ENCODE measurements around the gene FAM81A. TPM values are rescaled to one million over a fixed set of nuclear protein-coding genes. Genes with fewer than 3 reads are reported as not detected.

Gene FAM81A
- polyA plus RNA-seq, 1 donor (not counting 4 experiments of a cell fraction or from before 2014, with no cell fraction given), result 0.84 TPM

- H4K20me1 ChIP-seq (ENCODE audit: control insufficient read depth, extremely low read depth, insufficient read depth, low read length), result no peaks in the 10 kb centered on the region
- H3K79me2 ChIP-seq (ENCODE audit: control insufficient read depth, insufficient read depth, low read length), result no peaks in the 10 kb centered on the region
- no peak overlapping the region for H3K27ac ChIP-seq (ENCODE audit: control insufficient read depth, insufficient read depth, low read length)
- H3K4me2 ChIP-seq (ENCODE audit: control insufficient read depth, extremely low read depth, insufficient read depth, low read depth, low read length), result no peak overlapping the region
- no peaks in the 10 kb centered on the region for H3K4me1 ChIP-seq (ENCODE audit: control insufficient read depth, extremely low read depth, insufficient read depth, low read length)
- H3K4me3 ChIP-seq (ENCODE audit: control insufficient read depth in 2 of 3, extremely low read depth in 1 of 3, insufficient read depth in 2 of 3, low read depth in 1 of 3, low read length in 3 of 3), result no peak overlapping the region
- dilution Hi-C loops (cut with MboI; ENCODE audit: extremely low pct_ligation_motif_present, low sequenced_read_pairs), result no loop called here
- H3K9me3 ChIP-seq (ENCODE audit: control insufficient read depth, low read depth, low read length), result no peaks in the 10 kb centered on the region
- H3K27me3 ChIP-seq (ENCODE audit: control insufficient read depth, extremely low read depth, insufficient read depth, low read length), result no peaks in the 10 kb centered on the region
- TF ChIP-seq CTCF (optimal IDR thresholded peaks at IDR 0.05 in 1 of 3, IDR thresholded peaks at IDR 0.05 in 1 of 3, conservative IDR thresholded peaks at IDR 0.05 in 1 of 3; ENCODE audit: extremely low read depth in 1 of 3, insufficient read depth in 2 of 3, low read length in 3 of 3) (no peak), EZH2 (IDR thresholded peaks at IDR 0.05; ENCODE audit: low read length) (no peak)
- no peaks in the 10 kb centered on the region for H3K36me3 ChIP-seq (ENCODE audit: control insufficient read depth in 2 of 2, extremely low read depth in 1 of 2, insufficient read depth in 2 of 2, low read length in 2 of 2)
- no peak for DNase-seq (ENCODE audit: low read depth, low spot score)
- H3K9ac ChIP-seq (ENCODE audit: control insufficient read depth, extremely low read depth, insufficient read depth, low read length), result no peak overlapping the region
- FAIRE-seq, result no peak
- H2AFZ ChIP-seq (ENCODE audit: control insufficient read depth, low read length), result no peak overlapping the region
- H3K9me1 ChIP-seq (ENCODE audit: control insufficient read depth, extremely low read depth, insufficient read depth, low read length), result no peaks in the 10 kb centered on the region
Observed at GRCh38 chr15:59521443-59521842, 83.5 kb downstream of the FAM81A start.

GRCh38 chr15:59522988-59523461 lies 85.0 kb downstream of the FAM81A start:
- Histone ChIP-seq H3K27me3 (ENCODE audit: control insufficient read depth, extremely low read depth, insufficient read depth, low read length) (no peaks in the 10 kb centered on the region), H2AFZ (ENCODE audit: control insufficient read depth, low read length) (no peak overlapping the region), H3K9me1 (ENCODE audit: control insufficient read depth, extremely low read depth, insufficient read depth, low read length) (no peaks in the 10 kb centered on the region), H3K9me3 (ENCODE audit: control insufficient read depth, low read depth, low read length) (no peaks in the 10 kb centered on the region), H3K9ac (ENCODE audit: control insufficient read depth, extremely low read depth, insufficient read depth, low read length) (no peak overlapping the region), H3K4me2 (ENCODE audit: control insufficient read depth, extremely low read depth, insufficient read depth, low read depth, low read length) (no peak overlapping the region), H3K4me3 (ENCODE audit: control insufficient read depth in 2 of 3, extremely low read depth in 1 of 3, insufficient read depth in 2 of 3, low read depth in 1 of 3, low read length in 3 of 3) (no peak overlapping the region), H3K27ac (ENCODE audit: control insufficient read depth, insufficient read depth, low read length) (no peak overlapping the region), H4K20me1 (ENCODE audit: control insufficient read depth, extremely low read depth, insufficient read depth, low read length) (no peaks in the 10 kb centered on the region), H3K79me2 (ENCODE audit: control insufficient read depth, insufficient read depth, low read length) (no peaks in the 10 kb centered on the region), H3K4me1 (ENCODE audit: control insufficient read depth, extremely low read depth, insufficient read depth, low read length) (no peaks in the 10 kb centered on the region), H3K36me3 (ENCODE audit: control insufficient read depth in 2 of 2, extremely low read depth in 1 of 2, insufficient read depth in 2 of 2, low read length in 2 of 2) (no peaks in the 10 kb centered on the region)
- dilution Hi-C loops (cut with MboI; ENCODE audit: extremely low pct_ligation_motif_present, low sequenced_read_pairs), result no loop called here
- no peak for FAIRE-seq
- TF ChIP-seq CTCF (optimal IDR thresholded peaks at IDR 0.05 in 1 of 3, IDR thresholded peaks at IDR 0.05 in 1 of 3, conservative IDR thresholded peaks at IDR 0.05 in 1 of 3; ENCODE audit: extremely low read depth in 1 of 3, insufficient read depth in 2 of 3, low read length in 3 of 3), result no peak
- no peak for TF ChIP-seq EZH2 (IDR thresholded peaks at IDR 0.05; ENCODE audit: low read length)
- no peak for DNase-seq (ENCODE audit: low read depth, low spot score)
